Naive thymus-derived CD4-positive, alpha-beta T cell (primary cell): Measurements from ENCODE around the gene PSTPIP1. TPM values are rescaled to one million over a fixed set of nuclear protein-coding genes. Genes with fewer than 3 reads are reported as not detected.

Experiments
- ATAC-seq: fragments of 150-1000 bp; cut with Tn5 transposase; 2 replicates; pipeline ENCODE4 v1.10.0; 2021; ENCODE audit warnings: mild to moderate bottlenecking, moderate library complexity
- CTCF ChIA-PET: fragments of 350-600 bp; sonication (Branson Sonifier 250); formaldehyde crosslinking; loops from one replicate; lab custom pipeline; 2021; ENCODE audit warnings: antibody characterized with exemption; lab: Charles Lee
- POLR2A ChIA-PET: fragments of 350-600 bp; sonication (Branson Sonifier 250); formaldehyde crosslinking; loops from one replicate; lab custom pipeline; 2021; ENCODE audit warnings: antibody characterized with exemption, inconsistent platforms; lab: Charles Lee
- DNase-seq, 9 donors: peaks; one replicate each; pipeline versions ENCODE4 v3.0.0 to v3.0.0-alpha.2; 2020 to 2022; ENCODE audit warnings: mixed read lengths in 1 of 9
- H3K27ac ChIP-seq: one replicate; pipeline ENCODE4 v1.7.0; 2013; ENCODE audit warnings: mild to moderate bottlenecking, low read depth, low read length, moderate library complexity
- H3K27me3 ChIP-seq, 2 donors: one replicate each; pipeline ENCODE4 v1.7.0; 2013; ENCODE audit warnings: low read length in 2 of 2, mild to moderate bottlenecking in 2 of 2, moderate library complexity in 2 of 2; ENCODE audit not compliant: control insufficient read depth in 2 of 2, insufficient read depth in 2 of 2
- H3K36me3 ChIP-seq, 3 experiments: 1 replicate in 2 of 3; 2 replicates in 1 of 3; pipeline ENCODE4 v1.7.0; 2013; ENCODE audit warnings: low read length in 3 of 3, mild to moderate bottlenecking in 3 of 3, moderate library complexity in 1 of 3; ENCODE audit not compliant: insufficient read depth in 3 of 3, control insufficient read depth in 2 of 3
- H3K4me1 ChIP-seq, 2 donors: one replicate each; pipeline ENCODE4 v1.7.0; 2013; ENCODE audit warnings: low read length in 2 of 2, mild to moderate bottlenecking in 2 of 2, moderate library complexity in 1 of 2; ENCODE audit not compliant: control insufficient read depth in 2 of 2, insufficient read depth in 2 of 2
- H3K4me3 ChIP-seq: 2 replicates; pipeline ENCODE4 v1.7.0; 2013; ENCODE audit warnings: mild to moderate bottlenecking, low read length
- H3K9me3 ChIP-seq, 3 experiments: 1 replicate in 2 of 3; 2 replicates in 1 of 3; pipeline ENCODE4 v1.7.0; 2013; ENCODE audit warnings: low read length in 3 of 3; ENCODE audit not compliant: control insufficient read depth in 2 of 3
- H3K27ac Mint-ChIP-seq, 9 donors: one replicate each; pipeline ENCODE4 v1.8.0; 2020 to 2022; ENCODE audit warnings: mixed read lengths in 9 of 9, mild to moderate bottlenecking in 8 of 9, moderate library complexity in 5 of 9, inconsistent platforms in 2 of 9
- H3K27me3 Mint-ChIP-seq, 5 donors: one replicate each; pipeline ENCODE4 v1.8.0; 2021 to 2022; ENCODE audit warnings: mixed read lengths in 5 of 5, mild to moderate bottlenecking in 1 of 5
- H3K36me3 Mint-ChIP-seq, 5 donors: one replicate each; pipeline ENCODE4 v1.8.0; 2020 to 2022; ENCODE audit warnings: mixed read lengths in 5 of 5, mild to moderate bottlenecking in 3 of 5, inconsistent platforms in 1 of 5
- H3K4me1 Mint-ChIP-seq, 7 donors: one replicate each; pipeline ENCODE4 v1.8.0; 2020 to 2022; ENCODE audit warnings: mixed read lengths in 7 of 7, mild to moderate bottlenecking in 3 of 7, inconsistent platforms in 1 of 7
- H3K4me3 Mint-ChIP-seq, 10 donors: one replicate each; pipeline ENCODE4 v1.8.0; 2020 to 2022; ENCODE audit warnings: mild to moderate bottlenecking in 10 of 10, mixed read lengths in 10 of 10, moderate library complexity in 6 of 10, inconsistent platforms in 2 of 10
- H3K9me3 Mint-ChIP-seq, 11 donors: one replicate each; pipeline ENCODE4 v1.8.0; 2020 to 2022; ENCODE audit warnings: mixed read lengths in 11 of 11, mild to moderate bottlenecking in 4 of 11, inconsistent platforms in 1 of 11, moderate library complexity in 1 of 11
- intact Hi-C, 2 donors: fragments of 100-400 bp; cut with micrococcal nuclease; formaldehyde crosslinking; loops; one replicate each; pipeline ENCODE4 v1.15.1; 2023
- polyA plus RNA-seq, 2 donors: library from polyadenylated mRNA; unstranded; fragments of 300-500 nt; fragmentation: Illumina TruSeq; gene quantifications; one replicate each; pipeline ENCODE4 v1.2.3, GENCODE V29; 2021
- total RNA-seq, 6 experiments: library from RNA in 5 of 6; stranded (reverse) in 5 of 6; gene quantifications; 1 replicate in 5 of 6; 2 replicates in 1 of 6; pipeline ENCODE4 v1.2.3 and lab custom pipeline; 2021 to 2026

Gene PSTPIP1
- total and polyA plus RNA-seq, 7 experiments from 2014 or later: 29.1 to 182 (median 145) TPM

DNA sequence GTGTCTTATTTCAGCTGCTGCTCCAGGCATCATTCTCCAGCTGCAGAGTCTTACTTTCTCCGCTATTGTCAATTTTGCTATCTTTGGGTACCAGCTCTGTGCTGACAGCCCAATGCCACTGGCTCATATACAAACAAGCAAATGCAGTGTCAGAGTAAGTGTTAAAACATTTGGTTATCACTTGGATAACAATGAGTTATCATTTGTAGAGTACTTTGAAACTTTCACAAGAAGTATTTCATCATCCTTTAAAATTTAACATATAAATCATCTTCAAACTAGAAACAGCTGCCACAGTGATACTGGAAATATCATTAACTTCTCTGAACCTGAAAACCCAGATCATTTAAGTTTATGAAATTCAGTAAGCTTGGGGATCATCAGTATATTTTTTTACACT is 62.1 kb downstream of the PSTPIP1 start:
- CTCF ChIA-PET: no interaction called here
- DNase-seq: no peak
- Mint-ChIP-seq H3K27ac (no peak overlapping the region), H3K27me3 (no peaks in the 10 kb centered on the region), H3K9me3 (no peaks in the 10 kb centered on the region), H3K36me3 (peaks cover 0 to 8% (median 5%) of the 10 kb centered on the region in 5 donors), H3K4me3 (no peak overlapping the region), H3K4me1 (peaks cover 18 to 48% (median 24%) of the 10 kb centered on the region in 7 donors)
- no peaks in the 10 kb centered on the region for H3K27me3 ChIP-seq
- no peaks in the 10 kb centered on the region for H3K9me3 ChIP-seq
- ATAC-seq: no peak
- no peaks in the 10 kb centered on the region for H3K36me3 ChIP-seq
- no peak overlapping the region for H3K27ac ChIP-seq
- intact Hi-C loops: no loop called here
- no peak overlapping the region for H3K4me3 ChIP-seq
- H3K4me1 ChIP-seq: peaks cover 0 to 3% of the 10 kb centered on the region in 2 donors
- POLR2A ChIA-PET: no interaction called here

DNA sequence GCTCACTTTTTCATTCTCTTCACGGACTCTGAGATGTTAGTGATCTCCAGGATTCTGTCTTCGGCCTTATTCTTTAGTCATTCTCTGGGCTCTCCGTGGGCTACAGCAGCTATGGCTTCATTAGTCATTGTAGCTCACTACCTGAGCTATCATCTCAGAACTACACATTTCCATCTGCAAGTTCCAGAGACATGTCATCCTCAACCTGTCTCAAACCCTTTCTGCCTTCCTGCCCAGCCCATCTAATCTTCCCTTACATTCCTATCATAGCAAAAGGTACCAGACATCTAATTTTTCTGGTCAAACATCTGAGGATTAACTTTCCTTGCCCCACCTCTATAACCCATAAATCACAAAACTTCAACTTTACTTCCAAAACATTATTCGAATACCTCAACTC is 62.8 kb downstream of the PSTPIP1 start:
- H3K4me1 ChIP-seq: peaks cover 0 to 3% of the 10 kb centered on the region in 2 donors
- Mint-ChIP-seq H3K27me3 (no peaks in the 10 kb centered on the region), H3K36me3 (peaks cover 0 to 5% (median 0%) of the 10 kb centered on the region in 5 donors), H3K4me3 (no peak overlapping the region), H3K27ac (peak overlapping the region in 2 of 9 donors; percentile 6 to 15), H3K9me3 (no peaks in the 10 kb centered on the region), H3K4me1 (peaks cover 18 to 50% (median 24%) of the 10 kb centered on the region in 7 donors)
- ChIA-PET CTCF (no interaction called here), POLR2A (no interaction called here)
- DNase-seq: no peak
- no peak for ATAC-seq
- H3K9me3 ChIP-seq: no peaks in the 10 kb centered on the region
- H3K36me3 ChIP-seq: no peaks in the 10 kb centered on the region
- intact Hi-C loops: no loop called here
- H3K4me3 ChIP-seq: no peak overlapping the region
- H3K27ac ChIP-seq: no peak overlapping the region
- no peaks in the 10 kb centered on the region for H3K27me3 ChIP-seq

DNA sequence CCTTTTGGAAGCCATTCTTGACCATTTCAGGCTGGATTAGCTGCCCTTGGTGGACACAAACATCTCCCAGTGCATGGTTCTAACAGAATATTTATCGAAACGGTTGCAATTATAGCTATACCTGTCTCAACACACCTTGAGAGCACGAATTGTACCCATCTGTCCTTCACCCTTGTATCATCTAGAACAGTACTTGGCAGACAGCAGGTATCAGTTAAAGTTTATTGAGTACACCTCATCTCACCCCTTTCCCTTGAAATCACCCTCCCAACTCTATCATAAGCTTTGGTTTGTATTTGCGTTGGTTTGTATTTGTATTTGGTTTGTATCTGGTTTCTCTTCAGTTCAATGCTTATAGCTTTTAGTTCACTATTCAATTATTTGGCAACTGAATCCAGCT is 63.5 kb downstream of the PSTPIP1 start:
- H3K27ac ChIP-seq: no peak overlapping the region
- H3K36me3 ChIP-seq: no peaks in the 10 kb centered on the region
- intact Hi-C loops: no loop called here
- peaks cover 18 to 50% (median 26%) of the 10 kb centered on the region in 7 donors for H3K4me1 Mint-ChIP-seq
- no peaks in the 10 kb centered on the region for H3K9me3 ChIP-seq
- H3K9me3 Mint-ChIP-seq: no peaks in the 10 kb centered on the region
- ATAC-seq: no peak
- peaks cover 0 to 5% (median 0%) of the 10 kb centered on the region in 5 donors for H3K36me3 Mint-ChIP-seq
- no peak for DNase-seq
- peaks cover 0 to 3% of the 10 kb centered on the region in 2 donors for H3K4me1 ChIP-seq
- H3K27ac Mint-ChIP-seq: peak overlapping the region in 1 of 9 donors; percentile 15
- H3K4me3 ChIP-seq: no peak overlapping the region
- POLR2A ChIA-PET: interaction anchor here (0.5 kb wide), 1 partner anchor 95 kb away, joined by 3 read pairs; no protein-coding TSS in a partner anchor
- CTCF ChIA-PET: no interaction called here
- H3K4me3 Mint-ChIP-seq: no peak overlapping the region
- no peaks in the 10 kb centered on the region for H3K27me3 Mint-ChIP-seq
- no peaks in the 10 kb centered on the region for H3K27me3 ChIP-seq

DNA sequence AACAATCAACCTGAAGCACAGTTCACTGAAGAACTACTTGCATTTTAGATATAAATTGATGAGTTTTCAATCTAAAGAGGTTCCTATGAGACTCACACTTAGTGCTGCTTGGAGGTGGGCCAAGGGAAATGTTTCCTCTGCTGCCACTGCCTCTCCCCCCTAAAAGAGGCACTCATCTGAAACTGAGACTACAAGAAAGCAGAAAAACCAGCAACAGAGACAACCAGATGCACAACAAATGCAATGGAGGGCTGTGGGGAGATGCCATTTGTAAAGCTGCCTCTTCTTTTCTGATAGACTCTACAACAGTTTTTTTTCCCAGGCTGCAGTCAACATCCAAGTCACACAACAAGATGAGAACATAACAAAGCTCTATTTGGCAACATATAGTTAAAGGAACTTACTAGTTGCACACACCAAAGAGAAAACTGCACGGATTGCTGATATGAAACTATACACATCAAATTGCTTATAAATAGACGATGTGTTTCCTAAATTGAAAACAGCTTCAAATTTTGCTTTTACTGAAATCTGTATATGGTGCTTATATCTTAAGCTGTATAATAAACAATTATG is 64.9 kb downstream of the PSTPIP1 start:
- peaks cover 18 to 46% (median 28%) of the 10 kb centered on the region in 7 donors for H3K4me1 Mint-ChIP-seq
- Histone ChIP-seq H3K4me3 (no peak overlapping the region), H3K27me3 (no peaks in the 10 kb centered on the region), H3K27ac (no peak overlapping the region), H3K4me1 (peaks cover 0 to 3% of the 10 kb centered on the region in 2 donors), H3K36me3 (no peaks in the 10 kb centered on the region), H3K9me3 (no peaks in the 10 kb centered on the region)
- intact Hi-C loops: no loop called here
- H3K27ac Mint-ChIP-seq: peak overlapping the region in 4 of 9 donors; percentile 10 to 50 (median 40)
- no peaks in the 10 kb centered on the region for H3K9me3 Mint-ChIP-seq
- CTCF ChIA-PET: no interaction called here
- no peaks in the 10 kb centered on the region for H3K27me3 Mint-ChIP-seq
- POLR2A ChIA-PET: interaction anchor here (0.8 to 1.7 kb wide), 3 partner anchors 11 to 50 kb away, joined by 3 to 5 read pairs (median 3); partner anchors contain the start of gene TSPAN3
- DNase-seq: no peak
- H3K36me3 Mint-ChIP-seq: peaks cover 0 to 3% (median 0%) of the 10 kb centered on the region in 5 donors
- peak overlapping the region in 1 of 10 donors; percentile 5 for H3K4me3 Mint-ChIP-seq
- ATAC-seq: no peak

DNA sequence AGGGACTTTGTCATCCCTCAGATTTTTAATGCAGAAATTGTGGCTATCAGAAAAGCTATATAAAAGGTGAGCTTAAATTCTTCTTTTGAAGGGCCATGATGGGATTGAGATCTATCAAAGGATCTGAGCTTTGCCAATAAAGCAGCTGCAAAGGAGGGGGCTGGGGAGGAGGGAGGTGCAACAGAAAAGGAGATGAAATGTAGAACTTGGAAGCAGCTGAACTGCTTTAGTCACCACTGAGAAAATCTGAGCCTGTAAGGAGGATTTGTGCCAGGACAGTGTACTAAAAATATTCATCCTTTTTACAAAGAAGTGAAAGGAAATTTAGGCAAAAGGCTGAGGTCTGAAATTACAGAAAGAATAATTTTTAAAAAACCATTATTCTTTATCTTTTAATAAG is 65.6 kb downstream of the PSTPIP1 start:
- Mint-ChIP-seq H3K4me1 (peaks cover 18 to 49% (median 28%) of the 10 kb centered on the region in 7 donors), H3K9me3 (no peaks in the 10 kb centered on the region), H3K27ac (peak overlapping the region in 2 of 9 donors; percentile 10 to 29), H3K4me3 (no peak overlapping the region), H3K27me3 (no peaks in the 10 kb centered on the region), H3K36me3 (peaks cover 0 to 3% (median 0%) of the 10 kb centered on the region in 5 donors)
- no peak overlapping the region for H3K27ac ChIP-seq
- H3K36me3 ChIP-seq: no peaks in the 10 kb centered on the region
- CTCF ChIA-PET: interaction anchor here (0.6 kb wide), 1 partner anchor 38 kb away, joined by 3 read pairs; no protein-coding TSS in a partner anchor
- ATAC-seq (no peak), DNase-seq (no peak)
- H3K4me1 ChIP-seq: peaks cover 0 to 3% of the 10 kb centered on the region in 2 donors
- H3K27me3 ChIP-seq: no peaks in the 10 kb centered on the region
- intact Hi-C loops: no loop called here
- POLR2A ChIA-PET: interaction anchor here (0.8 to 1.7 kb wide), 4 partner anchors 9 to 49 kb away, joined by 3 to 5 read pairs (median 4); partner anchors contain the start of gene TSPAN3
- no peak overlapping the region for H3K4me3 ChIP-seq
- H3K9me3 ChIP-seq: no peaks in the 10 kb centered on the region

DNA sequence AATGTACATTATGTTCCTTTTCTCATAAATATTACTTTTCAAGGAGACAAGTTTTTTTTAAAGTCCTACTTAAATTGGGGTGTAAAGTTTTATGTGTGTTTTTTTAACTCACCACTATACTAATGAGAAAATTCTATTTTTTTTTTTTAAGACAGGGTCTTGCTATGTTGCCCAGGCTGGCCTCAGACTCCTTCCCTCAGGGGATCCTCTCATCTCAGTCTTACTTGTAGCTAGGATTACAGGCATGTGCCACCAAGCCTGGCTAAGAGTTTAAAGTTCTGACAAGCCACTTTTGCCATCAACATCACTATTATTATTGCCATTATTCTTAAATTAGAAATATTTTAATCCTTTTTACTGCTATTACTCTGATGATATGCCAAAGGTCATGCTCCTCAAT is 68.3 kb downstream of the PSTPIP1 start:
- Mint-ChIP-seq H3K9me3 (peaks cover 0 to 2% (median 0%) of the 10 kb centered on the region in 11 donors), H3K4me3 (no peak overlapping the region), H3K27ac (no peak overlapping the region), H3K27me3 (no peaks in the 10 kb centered on the region), H3K36me3 (peaks cover 0 to 3% (median 0%) of the 10 kb centered on the region in 5 donors), H3K4me1 (peaks cover 11 to 58% (median 29%) of the 10 kb centered on the region in 7 donors)
- CTCF ChIA-PET: no interaction called here
- DNase-seq: no peak
- H3K36me3 ChIP-seq: no peaks in the 10 kb centered on the region
- intact Hi-C loops: no loop called here
- peaks cover 0 to 3% of the 10 kb centered on the region in 2 donors for H3K4me1 ChIP-seq
- H3K4me3 ChIP-seq: no peak overlapping the region
- no peak overlapping the region for H3K27ac ChIP-seq
- POLR2A ChIA-PET: no interaction called here
- no peaks in the 10 kb centered on the region for H3K9me3 ChIP-seq
- ATAC-seq: no peak
- no peaks in the 10 kb centered on the region for H3K27me3 ChIP-seq
